Limb (tissue), 2 donors: Measurements from ENCODE around the gene SARS1.

ENCODE experiments used
- DNase-seq, 2 donors: peaks; one replicate each; pipeline ENCODE4 v3.0.0-alpha.2; 2016; ENCODE audit errors: extremely low spot score in 2 of 2

SARS1 gene

GRCh38 chr1:109262231-109263055 lies 48.7 kb downstream of the SARS1 start:
- DNase-seq: no peak

- no peak for DNase-seq
These were observed 49.5 kb downstream of the SARS1 start for GRCh38 chr1:109263234-109263596.

GRCh38 chr1:109263597-109264378 lies 50.1 kb downstream of the SARS1 start:
- DNase-seq: peak; percentile 55 to 84

- DNase-seq: no peak
These were observed 50.6 kb downstream of the SARS1 start for GRCh38 chr1:109264379-109264755.

GRCh38 chr1:109265016-109265415 lies 51.3 kb downstream of the SARS1 start:
- no peak for DNase-seq

- DNase-seq: no peak
These were observed 52.1 kb downstream of the SARS1 start for GRCh38 chr1:109265741-109266330.

- DNase-seq: peak in 1 of 2 donors; percentile 26
These were observed 53.2 kb downstream of the SARS1 start for GRCh38 chr1:109266965-109267364.

- DNase-seq: peak in 1 of 2 donors; percentile 26
These were observed 54.1 kb downstream of the SARS1 start for GRCh38 chr1:109267743-109268300.

GRCh38 chr1:109268431-109269211 lies 54.9 kb downstream of the SARS1 start:
- DNase-seq: peak in 1 of 2 donors; percentile 23

- no peak for DNase-seq
These were observed 55.7 kb downstream of the SARS1 start for GRCh38 chr1:109269212-109269980.

GRCh38 chr1:109269981-109270622 lies 56.4 kb downstream of the SARS1 start:
- DNase-seq: peak in 1 of 2 donors; percentile 21

GRCh38 chr1:109270623-109271317 lies 57.1 kb downstream of the SARS1 start:
- DNase-seq: peak in 1 of 2 donors; percentile 22

- DNase-seq: no peak
These were observed 57.7 kb downstream of the SARS1 start for GRCh38 chr1:109271458-109271857.

- DNase-seq: peak in 1 of 2 donors; percentile 40
These were observed 58.5 kb downstream of the SARS1 start for GRCh38 chr1:109272021-109272799.

- peak in 1 of 2 donors; percentile 31 for DNase-seq
These were observed 59.3 kb downstream of the SARS1 start for GRCh38 chr1:109272831-109273547.

- DNase-seq: peak in 1 of 2 donors; percentile 30
These were observed 60.0 kb downstream of the SARS1 start for GRCh38 chr1:109273570-109274288.
